Measurements from ENCODE around the gene SEMA6B.
A peak's percentile ranks its signal among the peaks of the same experiment; 100 is the strongest.
"Not testable (repeated sequence)": the region's sequence is repeated elsewhere in the genome, so short reads cannot be mapped to it uniquely, and the experiment has no call there.

The SEMA6B gene

DNA sequence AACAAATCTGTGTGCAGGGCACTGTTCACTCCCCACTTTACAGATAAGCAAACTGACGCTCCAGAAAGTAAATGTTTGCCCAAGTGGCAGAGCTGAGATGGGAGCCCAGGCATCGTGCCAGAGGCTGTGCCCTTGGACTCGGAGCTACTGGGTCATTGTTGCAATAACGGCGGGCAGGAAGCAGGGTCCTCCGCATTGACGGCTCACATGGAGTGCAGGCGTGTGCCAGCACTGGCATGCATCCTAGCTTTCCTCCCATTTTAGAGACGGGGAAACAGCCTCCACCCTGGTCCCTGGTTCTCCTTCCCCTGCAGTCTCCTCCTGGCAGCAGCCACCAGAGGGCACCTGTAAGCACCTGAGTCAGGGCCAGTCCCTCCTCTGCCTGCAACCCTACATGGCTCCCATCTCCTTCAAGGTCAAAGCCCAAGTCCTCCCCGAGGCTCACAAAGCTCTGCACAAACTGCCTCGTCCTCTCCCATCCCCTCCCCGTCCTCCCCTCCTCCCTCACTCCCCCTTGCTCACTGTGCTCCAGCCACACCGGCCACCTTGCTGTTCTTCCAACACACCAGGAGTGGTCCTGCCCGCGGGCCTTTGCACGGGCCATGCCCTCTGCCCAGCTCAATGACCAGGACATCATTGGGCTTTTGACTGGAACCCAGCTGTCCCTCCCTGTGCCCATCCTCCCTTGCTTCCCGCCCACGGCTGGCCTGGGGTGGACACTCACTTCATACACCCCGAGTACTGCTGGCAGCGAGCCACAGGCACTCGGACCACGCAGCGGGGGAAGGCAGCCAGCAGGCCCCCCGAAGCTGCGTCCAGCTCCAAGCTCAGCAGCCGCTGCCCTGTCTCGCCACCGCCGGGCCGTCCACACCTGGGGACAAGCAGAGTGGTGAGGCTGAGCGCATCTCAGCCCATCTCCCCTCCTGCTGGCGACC, 11.9 kb downstream of the SEMA6B start:
- no peak for DNase-seq (ENCODE audit: low read depth in 2 of 2)

DNA sequence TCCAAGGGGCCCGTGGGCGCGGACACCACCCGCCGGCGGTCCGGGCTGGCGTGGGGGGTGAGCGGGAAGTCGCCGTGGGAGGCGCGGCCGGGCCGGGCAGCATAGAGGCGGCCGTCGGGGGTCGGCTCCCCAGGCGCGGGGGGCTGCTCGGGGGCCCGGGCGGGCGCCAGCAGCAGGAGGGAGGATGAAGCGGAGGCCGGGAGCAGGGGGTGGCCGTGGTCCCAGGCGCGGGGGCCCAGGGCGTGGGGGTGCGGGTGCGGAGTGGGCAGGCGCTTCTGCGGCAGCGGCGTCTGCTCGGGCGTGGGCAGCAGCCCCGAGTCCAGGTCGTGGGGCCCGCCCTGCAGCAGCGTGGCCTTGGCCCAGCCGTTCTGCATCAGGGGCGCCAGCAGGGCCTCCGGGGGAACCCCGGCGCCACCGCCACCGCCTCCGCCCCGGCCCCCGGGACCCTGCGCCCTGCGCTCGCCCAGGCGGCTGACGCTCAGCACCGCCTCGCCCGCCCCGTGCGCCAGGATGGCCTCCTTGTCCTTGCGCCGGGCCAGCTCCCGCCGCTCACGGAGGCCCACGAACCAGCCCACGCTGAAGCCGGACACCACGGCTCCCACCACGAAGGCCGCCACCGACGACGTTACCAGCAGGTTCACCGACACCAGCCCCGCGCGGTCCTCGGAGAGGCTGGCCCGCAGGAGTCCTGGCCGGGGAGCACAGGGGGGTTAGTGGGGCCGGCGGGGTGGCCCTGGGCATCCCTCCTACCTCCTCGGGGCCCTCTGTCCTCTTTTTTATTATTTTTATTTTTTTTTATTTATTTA, 15.4 kb downstream of the SEMA6B start:
- no peak for DNase-seq (ENCODE audit: low read depth in 2 of 2)

DNA sequence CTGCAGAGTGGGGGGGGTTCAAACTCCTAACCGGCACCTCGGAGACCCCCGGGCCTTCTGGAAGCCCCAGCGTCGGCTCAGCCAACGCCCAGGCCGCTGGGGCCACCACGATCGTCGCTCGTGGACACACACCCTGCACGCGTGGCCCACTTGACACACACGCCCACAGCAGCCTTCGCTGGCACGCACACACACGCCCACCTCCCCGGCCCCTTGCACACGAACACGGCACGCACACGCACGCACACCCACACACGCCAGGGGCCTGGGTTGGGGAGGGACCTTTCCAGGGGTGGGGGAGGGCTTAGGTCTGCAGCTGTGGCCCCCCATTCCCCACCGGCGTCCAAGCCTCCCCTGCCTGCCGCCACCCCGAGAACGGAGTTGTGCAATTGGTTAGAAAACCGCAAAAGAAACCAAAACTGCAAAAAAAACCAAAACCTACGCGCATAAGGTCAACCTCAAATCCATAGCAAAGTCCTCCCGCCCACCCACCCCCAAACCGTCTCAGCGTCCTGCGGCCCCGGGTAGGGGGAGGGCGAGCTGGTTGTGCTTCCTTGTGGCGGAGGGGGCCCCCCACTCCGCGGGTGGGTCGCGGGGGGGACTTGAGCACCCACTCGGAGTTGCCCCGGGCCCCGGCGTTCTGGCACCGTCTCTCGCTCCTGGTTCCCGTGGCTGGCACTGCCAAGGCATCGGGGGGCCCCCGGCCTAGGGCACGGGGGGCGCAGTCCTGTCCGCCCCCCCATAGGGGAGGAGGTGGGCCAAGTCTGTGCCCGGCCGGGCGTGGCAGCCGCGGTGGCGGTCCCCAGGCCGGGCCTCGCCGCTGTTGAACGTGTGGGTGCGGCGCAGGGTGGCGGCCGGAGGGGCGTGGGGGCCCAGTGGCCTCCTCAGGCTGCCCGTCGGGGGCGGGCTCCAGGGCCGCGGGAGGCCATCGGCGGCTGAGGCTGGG, 16.3 kb downstream of the SEMA6B start:
- DNase-seq (ENCODE audit: low read depth in 2 of 2): no peak

DNA sequence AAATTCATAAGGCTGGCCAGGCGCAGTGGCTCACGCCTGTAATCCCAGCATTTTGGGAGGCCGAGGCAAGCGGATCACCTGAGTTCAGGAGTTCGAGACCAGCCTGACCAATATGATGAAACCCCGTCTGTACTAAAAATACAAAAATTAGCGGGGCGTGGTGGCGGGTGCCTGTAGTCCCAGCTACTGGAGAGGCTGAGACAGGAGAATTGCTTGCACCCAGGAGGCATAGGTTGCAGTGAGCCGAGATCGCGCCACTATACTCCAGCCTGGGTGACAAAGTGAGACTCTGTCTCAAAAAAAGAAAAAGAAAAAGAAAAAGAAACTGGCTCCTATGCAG, 17.7 kb downstream of the SEMA6B start:
- not testable (repeated sequence) for DNase-seq (ENCODE audit: low read depth in 2 of 2)

DNA sequence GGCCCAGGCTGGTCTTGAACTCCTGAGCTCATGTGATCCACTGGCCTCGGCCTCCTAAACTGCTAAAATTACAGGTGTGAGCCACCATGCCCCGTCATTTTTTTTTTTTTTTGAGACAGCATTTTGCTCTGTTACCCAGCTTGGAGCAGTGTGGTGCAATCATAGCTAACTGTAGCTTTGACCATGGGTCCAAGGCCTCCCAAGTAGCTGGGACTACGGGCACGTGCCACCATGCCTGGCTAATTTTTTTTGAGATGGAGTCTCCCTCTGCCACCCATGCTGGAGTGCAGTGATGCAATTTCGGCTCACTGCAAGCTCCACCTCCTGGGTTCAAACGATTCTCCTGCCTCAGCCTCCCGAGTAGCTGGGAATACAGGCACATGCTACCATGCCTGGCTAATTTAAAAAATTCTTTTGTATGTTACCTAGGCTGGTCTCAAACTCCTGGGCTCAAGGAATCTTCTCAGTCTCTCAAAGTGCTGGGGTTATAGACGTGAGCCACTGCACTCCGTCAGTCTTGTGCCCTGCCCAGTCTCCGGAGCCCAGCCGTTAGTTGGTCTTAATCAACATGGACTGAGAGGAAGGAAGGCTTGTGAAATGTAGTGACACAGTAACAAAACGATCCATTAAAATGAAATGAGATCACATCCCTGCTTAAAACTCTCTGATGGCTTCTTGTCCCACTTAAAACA, 18.2 kb downstream of the SEMA6B start:
- no peak for DNase-seq (ENCODE audit: low read depth in 2 of 2)

DNA sequence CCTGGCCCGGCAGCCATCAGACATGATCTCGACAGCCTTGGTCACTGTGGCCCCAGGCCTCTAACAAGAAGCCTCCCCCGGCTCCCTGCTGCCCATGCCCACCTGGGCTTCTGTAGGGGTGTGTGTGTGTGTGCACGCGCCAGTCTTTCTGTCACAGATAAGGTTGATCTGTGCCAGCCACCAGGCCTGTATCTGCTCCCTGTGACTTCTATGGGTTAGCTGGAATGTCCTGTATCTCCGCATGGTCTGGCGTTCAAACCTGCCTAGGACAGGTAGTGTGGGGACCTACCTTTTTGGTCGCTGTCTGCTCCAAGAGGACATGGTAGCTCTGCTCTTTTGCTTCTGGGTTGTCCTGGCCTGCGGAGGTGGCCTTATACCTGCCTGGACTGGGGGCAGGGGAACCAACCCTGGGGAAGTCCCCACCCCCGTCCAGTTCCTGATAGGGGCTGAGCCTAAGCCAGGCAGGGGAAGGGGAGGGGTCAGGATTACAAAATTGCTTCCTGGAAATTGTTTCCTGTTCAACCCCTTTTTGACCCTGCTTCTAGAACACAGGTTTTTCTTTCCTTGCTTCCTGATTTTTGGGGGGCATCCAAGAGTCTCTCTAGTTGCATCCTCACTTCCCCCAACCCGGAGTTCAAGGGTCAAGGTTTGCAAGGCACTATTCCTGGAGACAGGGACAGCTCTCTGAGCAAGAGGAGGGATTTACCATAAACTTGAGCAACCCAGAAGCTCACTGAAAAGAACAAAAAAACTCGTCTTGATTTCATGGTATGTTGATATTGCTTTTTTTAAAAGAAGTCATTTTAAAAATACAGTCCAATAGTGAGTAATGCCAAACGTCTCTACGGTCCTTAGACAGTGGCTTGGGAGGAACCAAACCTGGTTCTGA, 19.5 kb downstream of the SEMA6B start, which contains the start of gene LRG1:
LRG1 (minus strand) TSS at position 344 of the 889 bp plus-strand sequence; CDS start at position 321, 23 bp downstream.
- DNase-seq (ENCODE audit: low read depth in 2 of 2): no peak

DNA sequence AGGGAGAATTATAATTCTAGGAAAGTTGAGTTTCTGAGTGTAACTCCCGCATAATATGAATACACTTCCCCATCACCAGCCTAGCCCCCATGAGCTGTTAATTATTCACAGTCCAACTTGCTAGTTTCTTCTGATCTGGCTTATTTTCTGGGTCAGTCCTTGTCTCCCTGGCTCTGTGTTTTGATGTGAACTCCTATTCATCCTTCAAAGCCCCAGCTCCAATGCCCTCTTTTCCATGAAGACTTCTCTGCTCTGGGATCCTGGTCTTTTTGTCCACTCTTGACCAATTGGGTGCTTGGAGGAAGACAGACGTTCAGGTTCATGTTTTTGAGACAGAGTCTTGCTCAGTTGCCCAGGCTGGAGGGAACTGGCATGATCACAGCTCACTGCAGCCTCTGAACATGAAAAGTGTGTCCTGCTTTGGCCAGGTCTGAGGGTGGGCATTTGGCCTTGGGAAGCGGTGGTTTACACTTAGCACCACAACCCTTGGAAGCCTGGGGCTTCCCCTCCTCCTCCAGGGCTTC, 20.3 kb downstream of the SEMA6B start:
- no peak for DNase-seq (ENCODE audit: low read depth in 2 of 2)

DNA sequence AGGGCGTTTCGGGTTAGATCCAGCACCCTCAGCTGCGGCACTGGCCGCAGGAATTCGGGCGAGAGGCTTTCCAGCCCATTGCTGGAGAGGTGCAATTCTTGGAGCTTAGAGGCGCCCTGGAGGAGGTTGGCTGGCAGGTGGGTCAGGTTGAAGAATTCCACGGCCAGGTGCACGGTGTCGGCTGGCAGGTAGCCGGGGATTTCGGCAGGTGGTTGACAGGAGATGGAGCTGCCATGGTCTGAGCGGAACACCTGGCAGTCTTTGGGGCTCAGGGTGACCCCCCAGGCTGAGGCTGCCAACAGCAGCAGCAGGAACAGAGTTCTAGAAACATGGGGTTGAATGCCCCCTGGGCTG, 20.9 kb downstream of the SEMA6B start:
- DNase-seq (ENCODE audit: low read depth in 2 of 2): no peak

DNA sequence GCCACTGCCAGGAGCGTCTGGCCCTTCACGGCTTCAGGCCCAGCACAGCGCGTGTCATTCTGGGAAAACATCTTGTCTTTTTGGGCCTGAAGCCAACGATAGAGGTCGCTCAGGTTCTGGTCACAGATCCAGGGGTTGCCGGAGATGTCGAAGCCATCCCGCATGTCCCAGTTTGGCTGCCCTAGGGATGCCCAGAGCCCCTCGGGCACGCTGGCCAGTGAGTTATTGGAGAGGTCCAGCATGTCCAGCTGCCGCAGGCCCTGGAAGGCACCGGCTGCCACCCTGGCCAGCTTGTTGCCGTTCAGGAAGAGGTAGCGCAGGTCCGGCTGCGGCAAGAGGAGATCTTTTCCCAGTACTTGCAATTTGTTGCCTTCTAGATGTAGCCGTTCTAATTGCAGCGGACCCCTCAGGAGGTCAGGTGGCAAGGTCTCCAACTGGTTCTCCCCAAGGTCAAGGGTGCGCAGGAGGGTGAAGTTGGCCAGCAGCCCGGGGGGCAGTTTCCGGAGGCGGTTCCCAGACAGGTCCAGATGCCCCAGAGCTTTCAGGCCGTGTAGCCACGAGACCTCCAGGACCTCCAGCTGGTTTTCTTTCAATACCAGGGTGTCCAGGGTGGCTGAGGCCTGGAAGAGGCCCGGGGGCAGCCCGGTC, 21.4 kb downstream of the SEMA6B start:
- DNase-seq (ENCODE audit: low read depth in 2 of 2): no peak

DNA sequence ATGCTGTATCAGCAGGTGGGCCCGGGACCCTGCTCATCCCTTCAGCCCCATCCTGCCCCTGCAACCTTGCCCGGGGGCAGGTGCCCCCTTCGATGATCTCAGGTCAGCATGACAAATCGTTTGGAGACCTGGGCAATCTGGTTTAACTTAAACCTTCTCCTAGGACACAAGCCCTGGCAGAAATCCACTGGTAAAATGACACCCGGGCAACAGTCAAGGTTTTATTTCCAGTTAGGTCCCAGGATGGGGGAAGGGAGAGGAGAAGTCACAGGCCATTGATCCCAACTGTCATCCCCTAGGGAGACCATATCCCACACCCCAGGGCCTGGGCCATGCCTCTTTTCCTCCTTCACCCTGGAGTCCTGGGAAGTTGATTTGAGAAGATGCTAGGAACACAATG, 22.7 kb downstream of the SEMA6B start:
- no peak for DNase-seq (ENCODE audit: low read depth in 2 of 2)

DNA sequence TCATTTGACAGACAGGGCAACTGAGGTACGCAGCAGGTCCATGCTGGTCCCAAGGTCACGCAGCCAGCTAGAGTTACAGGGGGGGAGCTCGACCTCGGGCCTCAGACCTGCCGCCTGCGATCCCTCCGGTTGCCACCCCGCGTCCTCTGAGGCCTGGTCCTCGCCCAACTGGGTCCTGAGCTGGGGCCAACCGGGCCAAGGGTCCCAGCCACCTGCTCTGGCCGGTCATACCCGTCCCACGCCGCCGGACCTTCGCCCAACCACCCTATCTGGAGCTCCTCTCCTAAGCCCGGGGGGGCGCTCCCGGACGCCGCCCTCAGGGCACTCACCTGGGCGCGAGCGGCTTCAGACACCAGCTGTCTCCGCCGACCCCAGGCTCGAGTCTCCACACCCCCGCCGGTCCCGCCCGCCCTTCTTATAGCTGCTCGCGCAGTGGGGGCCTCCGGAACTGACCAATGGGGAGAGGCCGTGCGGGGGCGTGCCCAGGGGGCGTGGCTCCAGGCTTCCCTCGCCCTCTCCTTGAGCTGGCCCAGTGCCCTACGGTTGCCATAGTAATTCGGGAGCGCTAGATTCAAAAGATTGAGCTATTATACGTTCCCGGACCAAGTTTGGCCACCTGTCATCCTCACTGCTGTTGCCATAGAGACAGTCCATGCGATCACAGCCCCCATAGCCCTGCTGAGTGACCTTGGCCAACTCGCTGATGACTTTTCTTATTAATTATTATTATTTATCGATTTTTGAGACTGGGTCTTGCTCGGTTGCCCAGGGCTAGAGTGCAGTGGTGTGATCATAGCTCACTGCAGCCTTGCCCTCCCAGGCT, 24.4 kb downstream of the SEMA6B start, which contains the start of gene PLIN5:
PLIN5 (minus strand) TSS at position 389 of the 823 bp plus-strand sequence. CDS start 1,150 bp downstream, outside the sequence.
- peak in 1 of 2 donors; percentile 35 for DNase-seq (ENCODE audit: low read depth in 2 of 2)

DNA sequence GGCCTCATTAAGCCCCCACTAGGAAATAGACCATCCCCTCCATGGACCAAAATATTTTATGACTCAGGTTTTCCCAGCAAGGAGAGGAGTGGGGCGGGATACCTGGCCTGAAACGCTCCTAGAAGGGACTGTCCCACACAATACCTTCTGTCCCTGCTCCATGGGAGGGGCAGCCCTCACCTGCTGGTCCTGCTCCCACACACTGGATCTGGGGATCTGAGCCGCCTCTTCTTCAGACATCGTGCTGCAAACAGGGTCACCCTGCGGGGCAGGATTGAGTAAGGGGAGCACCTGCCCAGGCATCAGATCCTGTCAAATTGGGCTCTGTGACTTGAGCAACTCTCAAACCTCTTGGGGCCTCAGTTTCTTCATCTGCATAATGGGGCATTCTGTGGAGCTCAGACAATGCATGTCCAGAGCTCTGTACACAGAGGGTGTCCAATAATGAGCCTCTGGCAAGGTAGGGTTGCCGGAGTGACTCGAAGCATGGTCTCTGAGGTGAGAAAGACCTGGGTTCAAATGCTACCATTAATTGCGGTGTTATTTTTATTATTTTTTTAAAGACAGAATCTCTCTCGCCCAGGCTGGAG, 25.6 kb downstream of the SEMA6B start:
- DNase-seq (ENCODE audit: low read depth in 2 of 2): no peak

DNA sequence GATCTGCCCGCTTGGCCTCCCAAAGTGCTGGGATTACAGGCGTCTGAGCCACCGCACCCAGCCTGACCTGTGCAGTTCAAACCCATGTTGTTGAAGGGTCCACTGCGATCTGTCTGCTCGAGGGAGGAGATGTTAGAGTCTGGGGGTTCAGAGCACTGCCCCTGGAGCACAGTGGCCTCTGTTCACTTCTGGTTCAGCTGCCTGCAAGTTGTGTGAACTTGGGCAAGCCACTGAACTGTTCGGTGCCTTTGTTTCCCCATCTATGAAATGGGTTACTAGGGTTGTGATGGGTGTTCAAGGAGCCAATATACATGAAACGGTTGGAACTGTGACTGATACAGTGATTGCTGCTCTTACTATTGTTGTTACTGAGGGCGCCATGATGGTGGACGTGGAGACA, 26.1 kb downstream of the SEMA6B start:
- no peak for DNase-seq (ENCODE audit: low read depth in 2 of 2)

DNA sequence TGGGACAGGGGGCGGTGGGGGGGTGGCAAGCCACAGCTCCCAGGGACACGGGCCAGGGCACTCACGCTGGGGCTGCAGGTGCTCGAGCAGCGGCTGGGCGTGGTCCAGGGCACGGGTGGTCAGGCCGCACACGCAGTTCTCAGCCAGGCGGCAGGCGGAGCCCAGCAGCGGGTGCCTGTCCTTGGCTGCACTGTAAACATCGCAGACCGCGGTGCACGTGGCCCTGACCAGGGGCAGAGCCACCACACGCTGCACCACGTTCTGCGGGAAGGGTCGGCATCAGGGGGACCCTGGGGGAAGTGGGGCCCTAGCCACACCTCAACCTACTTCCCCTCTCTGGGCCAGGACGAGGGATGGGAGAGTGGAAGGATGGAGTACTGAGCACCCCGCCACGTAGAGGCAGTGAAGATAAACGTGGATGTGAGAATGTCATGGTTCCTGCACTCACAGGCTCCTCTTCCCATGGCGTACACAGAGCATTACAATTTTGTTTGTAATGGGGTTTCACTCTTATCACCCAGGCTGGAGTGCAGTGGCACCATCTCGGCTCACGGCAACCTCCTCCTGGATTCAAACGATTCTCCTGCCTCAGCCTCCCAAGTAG, 27.8 kb downstream of the SEMA6B start:
- no peak for DNase-seq (ENCODE audit: low read depth in 2 of 2)

DNA sequence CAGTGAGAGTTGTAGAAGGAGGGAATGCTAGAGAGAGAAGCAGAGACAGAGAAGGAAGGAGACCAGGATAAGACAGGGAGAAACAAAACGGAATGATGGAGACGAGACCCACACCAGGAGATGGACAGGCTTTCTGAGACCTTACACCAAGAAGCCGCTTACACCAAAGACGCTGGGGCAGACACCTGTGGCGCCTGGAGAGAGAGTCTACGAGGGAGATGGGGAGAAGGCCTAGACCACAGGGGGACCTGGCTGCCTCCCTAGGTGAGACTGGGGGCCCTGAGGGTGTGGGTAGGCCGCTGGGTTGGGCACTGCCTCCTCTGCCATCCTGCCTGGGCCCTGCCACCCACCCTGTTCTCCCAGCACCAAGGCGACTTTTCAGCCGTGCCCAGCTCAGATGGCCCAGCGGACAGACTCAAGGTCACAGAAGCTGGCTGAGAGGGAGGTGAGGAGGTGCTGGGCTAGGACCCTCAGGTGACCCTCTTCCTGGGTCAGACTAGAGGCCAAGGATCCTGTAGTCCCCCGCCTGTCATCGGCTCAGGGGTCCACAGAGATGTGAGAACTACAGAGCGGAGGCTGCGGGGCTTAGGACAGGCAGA, 29.5 kb downstream of the SEMA6B start:
- no peak for DNase-seq (ENCODE audit: low read depth in 2 of 2)

DNA sequence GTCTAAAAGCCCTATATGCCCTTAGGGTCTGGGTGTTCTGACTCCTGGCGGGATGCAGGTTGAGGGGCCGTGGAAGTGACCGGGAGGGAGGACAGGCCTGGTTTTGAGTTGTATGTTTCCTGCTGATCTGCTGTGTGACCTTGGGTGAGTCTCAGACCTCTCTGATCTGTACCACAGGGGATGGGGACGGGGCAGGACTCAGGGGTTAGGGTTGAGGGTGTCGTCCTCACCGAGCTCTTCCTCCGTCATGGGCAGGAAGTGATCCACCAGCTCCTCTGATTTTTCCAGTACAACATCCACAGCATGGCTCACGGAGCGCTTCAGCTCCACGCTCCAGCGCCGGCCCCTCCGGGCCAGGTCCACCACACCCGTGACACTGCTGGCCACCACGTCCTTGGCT, 30.6 kb downstream of the SEMA6B start:
- DNase-seq (ENCODE audit: low read depth in 2 of 2): no peak

DNA sequence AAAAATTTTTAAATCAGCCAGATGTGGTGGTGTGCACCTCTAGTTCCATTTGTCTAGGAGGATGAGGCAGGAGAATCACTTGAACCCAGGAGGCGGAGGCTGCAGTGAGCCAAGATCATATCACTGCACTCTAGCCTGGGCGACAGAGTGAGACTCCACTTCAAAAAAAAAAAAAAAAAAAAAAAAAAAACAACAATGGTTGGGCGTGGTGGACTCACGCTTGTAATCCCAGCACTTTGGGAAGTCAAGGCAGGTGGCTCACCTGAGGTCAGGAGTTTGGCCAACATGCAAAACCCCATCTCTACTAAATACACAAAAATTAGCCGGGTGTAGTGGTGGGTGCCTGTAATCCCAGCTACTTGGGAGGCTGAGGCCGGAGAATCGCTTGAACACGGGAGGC, 32.1 kb downstream of the SEMA6B start:
- DNase-seq (ENCODE audit: low read depth in 2 of 2): not testable (repeated sequence)
